HTR-8/SVneo (cell line): ENCODE measurements around the gene RAB6D.
"Not testable (repeated sequence)": the region's sequence is repeated elsewhere in the genome, so short reads cannot be mapped to it uniquely, and the experiment has no call there.

Experiments used
- DNase-seq: peaks from one replicate; pipeline ENCODE4 v3.0.0; 2011; ENCODE audit warnings: low spot score, mixed read lengths; ENCODE audit not compliant: insufficient read length
- FAIRE-seq: peaks from 2 replicates; lab custom pipeline; 2011; peaks lifted over from hg19 to GRCh38; lab: Jason Lieb, UNC

The RAB6D gene

DNA sequence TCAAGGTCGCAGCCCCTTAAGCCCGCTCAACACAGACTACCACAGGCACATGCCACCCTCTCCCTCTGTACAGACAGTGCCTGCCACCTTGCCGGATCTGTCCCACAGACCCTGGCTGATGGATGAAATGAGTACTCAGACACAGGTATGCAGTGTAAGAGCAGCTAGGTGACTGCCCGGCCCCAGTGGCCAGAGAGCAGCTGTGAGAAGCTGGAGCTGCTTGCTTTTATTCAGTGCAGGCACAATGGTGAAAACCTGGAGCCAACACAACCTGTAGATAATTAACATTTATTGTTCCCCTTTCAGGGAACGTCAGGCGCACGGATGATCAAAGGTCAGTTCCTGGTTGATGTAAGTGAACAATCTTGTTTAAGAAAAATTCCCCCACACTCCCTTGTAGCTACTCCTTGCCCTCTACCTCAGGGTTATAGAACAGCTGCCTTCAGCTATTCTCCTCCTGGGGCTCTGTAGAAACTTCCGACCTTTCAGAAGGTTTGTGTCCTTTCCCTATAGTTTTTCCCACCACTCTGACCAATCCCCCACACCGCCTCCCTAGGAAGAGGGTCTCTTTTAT lies 4.6 kb upstream of the RAB6D start:
- not testable (repeated sequence) for DNase-seq, FAIRE-seq

- FAIRE-seq, result no peak
Measured at GRCh38 chr2:131367352-131367751, 3.4 kb upstream of the RAB6D start.

DNA sequence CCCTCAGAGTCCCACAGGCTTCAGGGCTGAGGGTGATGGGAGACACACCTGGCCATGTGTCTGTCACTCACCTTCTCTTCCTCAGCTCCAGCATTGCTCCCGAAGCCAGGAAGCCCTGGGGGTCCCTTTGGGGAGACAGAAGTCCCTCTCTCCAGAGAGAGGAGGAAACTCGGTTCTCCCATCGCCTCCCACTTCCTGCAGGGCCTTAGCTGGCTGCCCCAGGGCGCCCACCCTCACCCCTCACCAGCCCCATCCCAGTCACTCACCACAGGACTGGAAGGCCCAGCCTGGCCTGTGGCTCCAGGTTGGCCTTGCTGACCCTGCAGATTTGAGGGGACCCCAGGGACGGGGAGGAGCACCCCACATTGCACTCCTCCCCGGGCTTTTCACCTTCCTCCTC lies 2.7 kb upstream of the RAB6D start:
- no peak for FAIRE-seq
- DNase-seq, result no peak

More at GRCh38 chr2:131367352-131367751, 3.4 kb upstream of the RAB6D start:
- DNase-seq, result no peak

- FAIRE-seq (peak; percentile 38), DNase-seq (no peak)
Measured at GRCh38 chr2:131365452-131365851, 1.5 kb upstream of the RAB6D start.

DNA sequence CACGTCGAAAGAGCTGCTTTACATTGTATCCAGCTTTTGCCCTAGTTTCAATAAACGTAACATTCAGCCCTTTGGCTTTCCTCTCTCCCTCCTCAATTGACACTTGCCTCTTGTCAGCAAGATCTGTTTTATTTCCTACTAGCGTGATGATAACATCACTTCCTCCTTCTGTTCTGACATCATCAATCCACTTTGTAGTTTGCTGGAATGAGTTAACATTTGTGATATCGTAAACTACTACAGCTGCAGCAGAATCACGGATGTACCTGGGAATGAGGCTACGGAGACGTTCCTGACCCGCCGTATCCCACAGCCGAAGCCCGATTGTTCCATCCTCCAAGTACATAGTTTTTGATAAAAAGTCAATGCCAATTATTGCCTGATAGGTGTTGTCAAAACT lies 755 bp downstream of the RAB6D start:
- not testable (repeated sequence) for DNase-seq, FAIRE-seq

DNA sequence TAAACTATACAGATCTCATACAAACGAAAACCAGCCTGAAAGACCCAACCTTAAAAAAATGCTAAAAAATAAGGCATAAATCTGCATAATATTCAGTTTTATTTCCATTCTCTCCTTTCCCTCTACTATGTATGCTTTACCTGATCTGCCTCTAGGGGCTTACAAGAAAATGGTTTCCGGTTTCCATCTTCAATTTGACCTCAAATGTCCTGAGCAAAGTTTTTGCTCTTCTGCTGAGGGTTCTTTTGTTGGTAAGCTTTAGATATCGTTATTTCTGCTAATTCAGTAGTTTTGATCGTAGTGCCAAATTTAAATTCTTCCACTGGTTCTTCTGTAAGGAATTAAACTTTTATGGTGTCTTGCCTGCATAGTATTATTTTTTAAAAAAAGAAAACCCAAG lies 2.2 kb downstream of the RAB6D start:
- DNase-seq, result not testable (repeated sequence)

DNA sequence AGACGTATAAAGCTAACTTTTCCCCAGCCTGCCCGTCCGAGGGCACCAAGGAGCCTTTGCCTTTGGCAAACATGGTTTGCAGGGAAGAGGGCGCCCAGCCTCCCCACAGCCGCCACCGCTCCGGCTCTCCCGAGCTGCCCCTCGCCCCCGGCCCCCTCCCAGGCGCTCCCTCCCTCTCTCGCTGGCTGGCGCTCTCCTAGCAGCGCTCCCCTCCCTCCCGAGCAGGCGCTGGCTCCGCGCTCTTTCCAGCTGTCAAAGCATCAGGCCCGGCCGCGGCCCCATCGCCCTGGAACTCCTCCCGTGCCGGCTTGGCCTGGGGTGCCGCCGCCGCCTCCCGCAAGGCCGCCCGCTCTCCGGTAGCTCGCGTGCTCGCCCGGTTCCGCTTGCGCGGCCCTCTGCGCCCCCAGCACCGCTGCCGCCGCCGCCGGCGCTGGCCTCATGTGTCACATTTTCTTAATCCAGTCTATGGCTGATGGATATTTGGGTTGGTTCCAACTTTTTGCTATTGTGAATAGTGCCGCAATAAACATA lies 10.7 kb downstream of the RAB6D start:
- DNase-seq, FAIRE-seq: not testable (repeated sequence)

More for the DNA sequence above, 2.2 kb downstream of the RAB6D start:
- FAIRE-seq, result not testable (repeated sequence)

GRCh38 chr2:131349021-131349420 lies 14.9 kb downstream of the RAB6D start:
- FAIRE-seq, result no peak
- DNase-seq, result no peak

GRCh38 chr2:131347035-131347434 lies 16.9 kb downstream of the RAB6D start:
- not testable (repeated sequence) for FAIRE-seq, DNase-seq

GRCh38 chr2:131339307-131339706 lies 24.7 kb downstream of the RAB6D start:
- FAIRE-seq, DNase-seq: not testable (repeated sequence)

DNA sequence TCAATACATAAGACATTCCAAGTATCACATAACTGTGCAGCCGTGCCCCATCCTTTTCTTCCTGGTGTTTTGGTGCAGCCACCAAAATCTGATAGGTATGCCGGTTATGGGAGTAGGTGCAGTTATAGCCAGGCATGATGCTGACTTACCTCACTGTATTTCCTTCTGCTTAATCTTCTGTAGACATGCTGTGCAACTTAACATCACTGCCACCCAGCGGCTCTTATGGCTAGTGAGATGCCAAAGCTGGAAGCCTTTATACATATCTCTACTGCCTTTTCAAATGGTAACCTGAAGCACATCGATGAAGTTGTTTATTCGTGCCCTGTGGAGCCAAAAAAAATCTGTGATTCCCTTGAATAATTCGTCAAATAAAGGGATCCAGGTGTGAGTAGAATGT lies 28.6 kb downstream of the RAB6D start:
- not testable (repeated sequence) for DNase-seq, FAIRE-seq

GRCh38 chr2:131332709-131333108 lies 31.3 kb downstream of the RAB6D start:
- DNase-seq, FAIRE-seq: not testable (repeated sequence)

GRCh38 chr2:131331000-131331399 lies 33.0 kb downstream of the RAB6D start:
- DNase-seq, FAIRE-seq: not testable (repeated sequence)

GRCh38 chr2:131322209-131322608 lies 41.8 kb downstream of the RAB6D start:
- no peak for FAIRE-seq
- DNase-seq, result no peak

DNA sequence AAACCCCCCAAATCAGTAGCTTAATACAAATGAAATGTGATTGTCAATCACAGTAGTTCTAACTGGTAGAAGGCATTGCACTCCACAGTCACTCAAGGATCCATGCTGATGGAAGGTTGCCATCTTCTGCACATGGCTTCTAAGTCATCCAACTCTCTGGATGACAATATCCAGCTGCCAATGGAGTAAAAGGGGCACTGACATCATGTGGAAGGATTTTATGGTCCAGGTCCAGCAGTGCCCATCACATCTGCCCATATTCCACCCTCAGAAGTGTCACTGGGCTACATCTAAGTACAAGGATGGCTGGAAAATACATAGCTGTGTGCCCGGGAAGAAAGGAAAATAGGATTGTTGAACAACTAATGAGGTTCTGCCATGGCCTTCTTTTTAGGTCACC lies 42.6 kb downstream of the RAB6D start:
- FAIRE-seq, DNase-seq: not testable (repeated sequence)

DNA sequence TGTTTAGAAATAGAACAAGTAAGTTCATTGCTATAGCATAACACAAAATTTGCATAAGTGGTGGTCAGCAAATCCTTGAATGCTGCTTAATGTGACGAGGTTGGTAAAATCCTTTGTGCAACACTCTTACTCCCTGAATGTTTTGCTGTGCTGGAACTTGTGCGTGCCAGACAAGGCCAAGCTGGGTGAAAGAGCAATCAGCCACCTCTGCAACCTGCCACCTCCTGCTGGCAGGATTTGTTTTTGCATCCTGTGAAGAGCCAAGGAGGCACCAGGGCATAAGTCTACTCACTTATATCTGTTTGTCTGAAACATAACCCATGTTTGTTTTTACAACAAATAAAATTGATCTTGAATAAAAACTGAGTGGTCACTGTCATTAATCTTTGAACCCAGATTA lies 53.0 kb downstream of the RAB6D start:
- DNase-seq, FAIRE-seq: not testable (repeated sequence)
